Measurements from ENCODE around the gene COL6A1.

DNA sequence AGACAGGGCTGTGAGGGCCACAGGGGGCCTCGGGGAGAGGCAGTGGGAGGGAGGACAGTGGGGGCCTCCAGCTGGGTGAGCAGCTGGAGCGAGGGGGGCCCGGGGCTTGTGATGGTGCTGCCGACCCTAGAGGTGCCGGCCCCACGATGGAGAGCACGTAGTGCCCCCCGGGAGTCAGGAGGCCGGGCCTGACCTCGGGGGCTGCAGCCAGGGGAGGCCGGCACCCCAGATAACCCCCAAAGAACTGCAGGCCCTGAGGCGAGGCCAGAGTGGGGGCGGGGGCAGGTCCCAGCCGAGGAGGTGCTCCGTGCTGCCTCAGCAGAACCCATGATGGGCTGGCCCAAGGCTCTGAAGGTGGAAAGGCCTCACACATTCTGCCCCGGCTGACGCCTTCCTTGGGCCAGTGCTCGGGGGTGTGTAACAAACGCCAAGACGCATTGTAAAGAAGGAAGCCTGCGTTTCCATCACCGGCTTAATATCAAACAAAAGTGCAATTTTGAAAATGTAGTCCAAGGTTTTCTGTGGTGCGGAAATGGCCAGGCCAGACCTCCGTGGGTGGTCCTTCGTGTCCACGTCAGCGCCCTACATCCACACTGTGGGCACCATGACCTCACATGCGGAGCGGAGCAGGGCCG lies 55.2 kb downstream of the COL6A1 start:
- TF ChIP-seq CTCF (IDR thresholded peaks at IDR 0.05) (no peak), ZFX (IDR thresholded peaks at IDR 0.05; ENCODE audit: borderline replicate concordance) (no peak)

Measured in 22Rv1 (cell line).